HEK293 (cell line): ENCODE measurements around the gene KIF3B.

ENCODE experiments used
- CTCF ChIA-PET: fragments of 350-600 bp; formaldehyde crosslinking; extraction: SDS; loops from one replicate; lab custom pipeline; 2021; ENCODE audit warnings: antibody characterized with exemption; lab: Yijun Ruan, JAX
- POLR2A ChIA-PET: fragments of 300-600 bp; formaldehyde crosslinking; extraction: SDS; loops from one replicate; lab custom pipeline; 2020; ENCODE audit warnings: antibody characterized with exemption, inconsistent platforms; lab: Yijun Ruan, JAX
- H3K27ac ChIP-seq: fragments of 200-500 bp; sonication (Bioruptor generic); 2 replicates; pipeline ENCODE4 v1.5.1; 2014; ENCODE audit warnings: low read depth, low read length, control low read depth, inconsistent platforms; ENCODE audit errors: extremely low read depth
- H3K36me3 ChIP-seq, 2 experiments: fragments of 200-500 bp in 1 of 2; sonication (Bioruptor generic) in 1 of 2; 1 replicate in 1 of 2; 2 replicates in 1 of 2; pipeline ENCODE4 v1.5.1; 2014 to 2017; ENCODE audit warnings: inconsistent platforms in 2 of 2, low read length in 2 of 2; ENCODE audit not compliant: control insufficient read depth in 2 of 2, insufficient read depth in 1 of 2
- H3K4me1 ChIP-seq: fragments of 200-500 bp; sonication (Bioruptor generic); 2 replicates; pipeline ENCODE4 v1.5.1; 2014; ENCODE audit warnings: mild to moderate bottlenecking, low read length, inconsistent platforms; ENCODE audit not compliant: control insufficient read depth, insufficient read depth
- H3K4me3 ChIP-seq: 2 replicates; pipeline ENCODE4 v1.5.1; 2011; ENCODE audit warnings: low read depth, mild to moderate bottlenecking, control low read depth, low read length, moderate library complexity
- H3K9me3 ChIP-seq: fragments of 200-500 bp; sonication (Bioruptor generic); 2 replicates; pipeline ENCODE4 v1.5.1; 2014; ENCODE audit warnings: low read depth, low read length, inconsistent platforms; ENCODE audit not compliant: control insufficient read depth, insufficient read depth
- BCL11A ChIP-seq: fragments of 450-650 bp; formaldehyde crosslinking; IDR thresholded peaks from 2 replicates; pipeline ENCODE4 v1.5.1; 2016; ENCODE audit warnings: low read depth, missing biosample characterization, missing genetic modification characterization
- FEZF1 ChIP-seq: fragments of 450-650 bp; formaldehyde crosslinking; IDR thresholded peaks from 2 replicates; pipeline ENCODE4 v1.5.1; 2016; ENCODE audit warnings: missing biosample characterization, missing genetic modification characterization
- KLF16 ChIP-seq: fragments of 450-650 bp; formaldehyde crosslinking; IDR thresholded peaks from 2 replicates; pipeline ENCODE4 v1.5.1; 2017; ENCODE audit warnings: missing biosample characterization, missing genetic modification characterization
- KLF17 ChIP-seq: fragments of 450-650 bp; formaldehyde crosslinking; IDR thresholded peaks from 2 replicates; pipeline ENCODE4 v1.5.1; 2016; ENCODE audit warnings: missing biosample characterization, missing genetic modification characterization
- MYNN ChIP-seq: fragments of 450-650 bp; formaldehyde crosslinking; IDR thresholded peaks from 2 replicates; pipeline ENCODE4 v1.5.1; 2016; ENCODE audit warnings: missing biosample characterization, missing genetic modification characterization, borderline replicate concordance
- REPIN1 ChIP-seq: fragments of 450-650 bp; formaldehyde crosslinking; IDR thresholded peaks from 2 replicates; pipeline ENCODE4 v1.5.1; 2017; ENCODE audit warnings: missing biosample characterization, missing genetic modification characterization, low read depth
- SALL2 ChIP-seq: fragments of 450-650 bp; formaldehyde crosslinking; IDR thresholded peaks from 2 replicates; pipeline ENCODE4 v1.5.0; 2017; ENCODE audit warnings: missing biosample characterization, mild to moderate bottlenecking, missing genetic modification characterization, borderline replicate concordance
- ZBTB17 ChIP-seq: fragments of 450-650 bp; formaldehyde crosslinking; IDR thresholded peaks from 2 replicates; pipeline ENCODE4 v1.5.1; 2016; ENCODE audit warnings: missing biosample characterization, missing genetic modification characterization
- ZBTB48 ChIP-seq: fragments of 450-650 bp; formaldehyde crosslinking; IDR thresholded peaks from 2 replicates; pipeline ENCODE4 v1.5.1; 2016; ENCODE audit warnings: missing biosample characterization, missing genetic modification characterization
- ZFHX2 ChIP-seq: fragments of 450-650 bp; formaldehyde crosslinking; conservative IDR thresholded peaks from 2 replicates; pipeline ENCODE4 v1.5.1; 2016; ENCODE audit warnings: missing biosample characterization, missing genetic modification characterization
- ZNF10 ChIP-seq: fragments of 450-650 bp; formaldehyde crosslinking; IDR thresholded peaks from 2 replicates; pipeline ENCODE4 v1.5.1; 2017; ENCODE audit warnings: missing biosample characterization, missing genetic modification characterization
- ZNF146 ChIP-seq: fragments of 450-650 bp; formaldehyde crosslinking; IDR thresholded peaks from 2 replicates; pipeline ENCODE4 v1.5.1; 2016; ENCODE audit warnings: missing biosample characterization, missing genetic modification characterization
- ZNF202 ChIP-seq: fragments of 450-650 bp; formaldehyde crosslinking; IDR thresholded peaks from 2 replicates; pipeline ENCODE4 v1.5.1; 2016; ENCODE audit warnings: missing biosample characterization, missing genetic modification characterization, borderline replicate concordance
- ZNF223 ChIP-seq: fragments of 450-650 bp; formaldehyde crosslinking; IDR thresholded peaks from 2 replicates; pipeline ENCODE4 v1.5.1; 2016; ENCODE audit warnings: missing biosample characterization, missing genetic modification characterization
- ZNF513 ChIP-seq: fragments of 450-650 bp; IDR thresholded peaks from 2 replicates; pipeline ENCODE4 v1.5.1; 2018; ENCODE audit warnings: missing biosample characterization, missing genetic modification characterization
- ZNF514 ChIP-seq: fragments of 450-650 bp; formaldehyde crosslinking; IDR thresholded peaks from 2 replicates; pipeline ENCODE4 v1.5.1; 2016; ENCODE audit warnings: missing biosample characterization, missing genetic modification characterization
- ZNF629 ChIP-seq: fragments of 450-650 bp; formaldehyde crosslinking; IDR thresholded peaks from 2 replicates; pipeline ENCODE4 v1.5.1; 2017; ENCODE audit warnings: missing biosample characterization, missing genetic modification characterization
- ZNF645 ChIP-seq: fragments of 450-650 bp; formaldehyde crosslinking; IDR thresholded peaks from 2 replicates; pipeline ENCODE4; 2016; ENCODE audit warnings: missing biosample characterization, missing genetic modification characterization
- ZNF654 ChIP-seq: fragments of 450-650 bp; formaldehyde crosslinking; IDR thresholded peaks from 2 replicates; pipeline ENCODE4 v1.5.1; 2016; ENCODE audit warnings: low read depth, missing biosample characterization, missing genetic modification characterization
- ZNF664 ChIP-seq: fragments of 450-650 bp; formaldehyde crosslinking; IDR thresholded peaks from 2 replicates; pipeline ENCODE4 v1.5.1; 2016; ENCODE audit warnings: missing biosample characterization, missing genetic modification characterization

KIF3B gene

GRCh38 chr20:32278199-32278643, 770 bp downstream of the KIF3B start:
- POLR2A ChIA-PET, result no interaction called here
- peak; percentile 42; the same call in 1 of the 2 replicates for TF ChIP-seq ZNF664 (tag by site-specific recombination)
- no peak for TF ChIP-seq ZNF629 (tag by site-specific recombination)
- H3K36me3 ChIP-seq, result peaks cover 0 to 5% of the 10 kb centered on the region in 2 experiments; a peak in 2 of 3 replicates
- H3K4me3 ChIP-seq, result peak overlapping the region; percentile 92
- H3K27ac ChIP-seq, result no peak overlapping the region
- CTCF ChIA-PET, result no interaction called here
- no peaks in the 10 kb centered on the region for H3K9me3 ChIP-seq
- H3K4me1 ChIP-seq, result no peaks in the 10 kb centered on the region

- Histone ChIP-seq H3K4me3 (no peak overlapping the region), H3K9me3 (no peaks in the 10 kb centered on the region), H3K27ac (no peak overlapping the region)
- TF ChIP-seq BCL11A (tag by site-specific recombination), result no peak
- TF ChIP-seq MYNN (tag by site-specific recombination), result no peak
- TF ChIP-seq KLF17 (tag by site-specific recombination), result no peak
- no peak for TF ChIP-seq ZNF223 (tag by site-specific recombination)
- TF ChIP-seq SALL2 (tag by site-specific recombination), result no peak
- TF ChIP-seq ZNF645 (tag by site-specific recombination), result no peak
- no peak for TF ChIP-seq KLF16 (tag by site-specific recombination)
- TF ChIP-seq, all 188 proteins: peak for 0
- peaks cover 9% of the 10 kb centered on the region; the same call in 1 of the 2 replicates for H3K4me1 ChIP-seq
- CTCF ChIA-PET, result interaction anchor here (0.6 kb wide), 1 partner anchor 79 kb away, joined by 3 read pairs; no protein-coding TSS in a partner anchor
- H3K36me3 ChIP-seq, result peaks cover 0 to 5% of the 10 kb centered on the region in 2 experiments; a peak in 2 of 3 replicates
- POLR2A ChIA-PET, result interaction anchor here (0.6 kb wide), 1 partner anchor 407 kb away, joined by 4 read pairs; no protein-coding TSS in a partner anchor
Observed at GRCh38 chr20:32281711-32282110, 4.3 kb downstream of the KIF3B start.

- TF ChIP-seq ZNF10 (tag by site-specific recombination) (no peak), REPIN1 (tag by site-specific recombination) (no peak)
- CTCF ChIA-PET, result no interaction called here
- Histone ChIP-seq H3K4me3 (no peak overlapping the region), H3K27ac (no peak overlapping the region), H3K4me1 (peaks cover 9% of the 10 kb centered on the region; the same call in 1 of the 2 replicates), H3K36me3 (peaks cover 0 to 5% of the 10 kb centered on the region in 2 experiments; a peak in 2 of 3 replicates), H3K9me3 (no peaks in the 10 kb centered on the region)
- POLR2A ChIA-PET, result interaction anchor here (0.6 kb wide), 1 partner anchor 408 kb away, joined by 4 read pairs; no protein-coding TSS in a partner anchor
Observed at GRCh38 chr20:32282461-32282860, 5.0 kb downstream of the KIF3B start.

GRCh38 chr20:32285082-32285620, 7.7 kb downstream of the KIF3B start:
- Histone ChIP-seq H3K27ac (no peak overlapping the region), H3K4me1 (peaks cover 9% of the 10 kb centered on the region; the same call in 1 of the 2 replicates), H3K4me3 (no peak overlapping the region), H3K9me3 (no peaks in the 10 kb centered on the region), H3K36me3 (peaks cover 0 to 5% of the 10 kb centered on the region in 2 experiments; a peak in 2 of 3 replicates)
- POLR2A ChIA-PET, result no interaction called here
- TF ChIP-seq REPIN1 (tag by site-specific recombination) (no peak), ZNF146 (tag by site-specific recombination) (no peak), ZNF202 (no peak), ZBTB48 (tag by site-specific recombination) (no peak), ZNF514 (tag by site-specific recombination) (no peak), ZNF513 (no peak), ZNF654 (tag by site-specific recombination) (no peak), FEZF1 (no peak), ZFHX2 (tag by site-specific recombination) (no peak), ZBTB17 (tag by site-specific recombination) (no peak)
- CTCF ChIA-PET, result interaction anchor here (0.7 kb wide), 1 partner anchor 73 kb away, joined by 3 read pairs; no protein-coding TSS in a partner anchor
